K562 (cell line): ENCODE measurements around the gene PARD3. TPM values are rescaled to one million over a fixed set of nuclear protein-coding genes. Genes with fewer than 3 reads are reported as not detected.

Experiments
- ATAC-seq: fragments of 200-7000 bp; cut with Tn5 transposase; 3 replicates; pipeline ENCODE4 v1.9.1; 2020; ENCODE audit warnings: moderate library complexity
- BruUV-seq: library from RNA; stranded (reverse); fragments of 400-500 nt; replicated peaks from 2 replicates; lab custom pipeline; 2021; lab: Mats Ljungman, UMichigan
- CTCF ChIA-PET: fragments of 300-600 bp; formaldehyde crosslinking; extraction: SDS; loops from one replicate; lab custom pipeline; 2021; ENCODE audit warnings: low intra/inter-chr PET ratio; lab: Yijun Ruan, JAX
- POLR2A ChIA-PET: fragments of 300-600, 350-650 bp; sonication (Branson Sonifier 250); formaldehyde crosslinking; extraction: SDS; loops from one replicate; lab custom pipeline; 2021; ENCODE audit warnings: antibody characterized with exemption, inconsistent platforms; lab: Yijun Ruan, JAX
- DNase-seq, 4 experiments: peaks; one replicate each; pipeline versions ENCODE4 v3.0.0 to v3.0.0-alpha.2; 2011 to 2018; ENCODE audit warnings: low spot score in 3 of 4, mixed read lengths in 3 of 4; ENCODE audit errors: extremely low read depth in 1 of 4
- FAIRE-seq: peaks from 2 replicates; lab custom pipeline; 2011; peaks lifted over from hg19 to GRCh38; lab: Jason Lieb, UNC
- H2AFZ ChIP-seq: 2 replicates; pipeline ENCODE4 v1.6.0; 2011; ENCODE audit warnings: low read depth, low read length, control low read depth, inconsistent platforms
- H3K27ac ChIP-seq: fragments of 200-600 bp; 3 replicates; pipeline ENCODE4 v1.8.0; 2011; ENCODE audit warnings: low read depth, mild to moderate bottlenecking, control low read depth, inconsistent platforms, low read length, moderate library complexity, mixed read lengths; ENCODE audit errors: extremely low read depth
- H3K27me3 ChIP-seq, 2 experiments: fragments of 300-600 bp in 1 of 2; 2 replicates in 1 of 2; 3 replicates in 1 of 2; pipeline versions ENCODE4 v1.6.0 to v1.8.0; 2011; ENCODE audit warnings: inconsistent platforms in 2 of 2, low read length in 2 of 2, mild to moderate bottlenecking in 1 of 2, mixed read lengths in 1 of 2, moderate library complexity in 1 of 2; ENCODE audit not compliant: control insufficient read depth in 2 of 2, insufficient read depth in 2 of 2
- H3K36me3 ChIP-seq: fragments of 300-600 bp; 3 replicates; pipeline ENCODE4 v1.8.0; 2011; ENCODE audit warnings: mild to moderate bottlenecking, low read length, inconsistent platforms; ENCODE audit not compliant: control insufficient read depth, insufficient read depth
- H3K4me1 ChIP-seq, 2 experiments: fragments of 200-600 bp in 1 of 2; replicated peaks in 1 of 2; 2 replicates in 1 of 2; 3 replicates in 1 of 2; pipeline versions ENCODE4 v1.5.1 to v1.8.0; 2011; ENCODE audit warnings: inconsistent platforms in 2 of 2, low read length in 2 of 2, mild to moderate bottlenecking in 1 of 2, mixed read lengths in 1 of 2, moderate library complexity in 1 of 2; ENCODE audit not compliant: control insufficient read depth in 2 of 2, insufficient read depth in 2 of 2
- H3K4me2 ChIP-seq: 2 replicates; pipeline ENCODE4 v1.6.1; 2011; ENCODE audit warnings: low read length, control low read depth, inconsistent platforms, mixed read lengths; ENCODE audit not compliant: insufficient read depth
- H3K4me3 ChIP-seq: fragments of 200-600 bp; sonication (generic), shearing (Covaris generic); 2 replicates; pipeline ENCODE4 v1.5.1; 2016; ENCODE audit warnings: control low read depth, inconsistent platforms
- H3K79me2 ChIP-seq: fragments of 200-600 bp; 3 replicates; pipeline ENCODE4 v1.8.0; 2011; ENCODE audit warnings: low read length, inconsistent platforms; ENCODE audit not compliant: control insufficient read depth, insufficient read depth
- H3K9ac ChIP-seq, 2 experiments: 2 replicates each; pipeline versions ENCODE4 v1.6.0 to v1.6.1; 2011; ENCODE audit warnings: low read depth in 2 of 2, low read length in 2 of 2, control low read depth in 1 of 2, inconsistent platforms in 1 of 2, mild to moderate bottlenecking in 1 of 2, mixed read lengths in 1 of 2; ENCODE audit not compliant: insufficient read depth in 1 of 2
- H3K9me1 ChIP-seq: one replicate; pipeline ENCODE4 v1.6.0; 2011; ENCODE audit warnings: inconsistent platforms, mild to moderate bottlenecking, low read length, moderate library complexity; ENCODE audit not compliant: control insufficient read depth, insufficient read depth
- H3K9me3 ChIP-seq: replicated peaks from 2 replicates; pipeline ENCODE4 v1.5.1; 2011; ENCODE audit warnings: low read depth, low read length, inconsistent platforms; ENCODE audit not compliant: control insufficient read depth, insufficient read depth
- H4K20me1 ChIP-seq: replicated peaks from 2 replicates; pipeline ENCODE4 v1.6.1; 2011; ENCODE audit warnings: low read length, inconsistent platforms, mixed read lengths; ENCODE audit not compliant: control insufficient read depth, insufficient read depth
- ARNT ChIP-seq, 2 experiments: fragments of 450-650 bp; IDR thresholded peaks; 2 replicates each; pipeline ENCODE4 v1.6.1; 2016; ENCODE audit warnings: mild to moderate bottlenecking in 1 of 2
- CAMTA2 ChIP-seq: fragments of 250-450 bp; sonication (Bioruptor Pico); conservative IDR thresholded peaks from 2 replicates; pipeline ENCODE4 v1.5.1; 2022
- ETV1 ChIP-seq: fragments of 450-650 bp; conservative IDR thresholded peaks from 2 replicates; pipeline ENCODE4 v1.6.1; 2016; ENCODE audit warnings: missing genetic modification characterization, control low read depth, low read depth, missing compliant biosample characterization
- KLF16 ChIP-seq: IDR thresholded peaks from 2 replicates; pipeline ENCODE4 v1.6.1; 2016; ENCODE audit warnings: antibody characterized with exemption
- LARP7 ChIP-seq: fragments of 450-650 bp; IDR thresholded peaks from 2 replicates; pipeline ENCODE4 v1.6.1; 2016
- MTA1 ChIP-seq: fragments of 450-650 bp; IDR thresholded peaks from 2 replicates; pipeline ENCODE4 v1.6.1; 2017; ENCODE audit warnings: borderline replicate concordance
- PTTG1 ChIP-seq: fragments of 450-650 bp; IDR thresholded peaks from 2 replicates; pipeline ENCODE4 v1.6.1; 2016; ENCODE audit warnings: low read depth, mild to moderate bottlenecking, missing genetic modification characterization, missing compliant biosample characterization
- RCOR1 ChIP-seq, 2 experiments: IDR thresholded peaks; 2 replicates each; pipeline ENCODE4 v1.6.1; 2012; ENCODE audit warnings: low read depth in 2 of 2, low read length in 2 of 2, borderline replicate concordance in 1 of 2, improper control_type of control experiment in 1 of 2
- TAF15 ChIP-seq: fragments of 200-400 bp; formaldehyde crosslinking; IDR thresholded peaks from 2 replicates; pipeline ENCODE4 v1.6.1; 2017; ENCODE audit warnings: mild to moderate bottlenecking, low read depth, low read length, moderate library complexity
- ZKSCAN3 ChIP-seq: fragments of 250-450 bp; sonication (Bioruptor Pico); IDR thresholded peaks from 2 replicates; pipeline ENCODE4 v1.4.0; 2020
- ZNF586 ChIP-seq: fragments of 450-650 bp; formaldehyde crosslinking; conservative IDR thresholded peaks from 2 replicates; pipeline ENCODE4 v1.4.0; 2020; ENCODE audit warnings: mild to moderate bottlenecking, moderate library complexity
- WGBS: fragments of 100-300 bp; shearing (Covaris generic); methylation state at CpG from one replicate; pipeline ENCODE4 v1.1.6; 2016; ENCODE audit warnings: low coverage, mixed read lengths; ENCODE audit not compliant: insufficient coverage; ENCODE audit errors: missing lambda C conversion rate; 5-methylcytosine and 5-hydroxymethylcytosine counted together
- in situ Hi-C: fragments of 300-500 bp; cut with MboI; formaldehyde crosslinking; loops from 4 replicates; pipeline ENCODE4 v1.15.0; 2018; ENCODE audit warnings: inconsistent platforms, mixed read lengths
- intact Hi-C: fragments of 100-400 bp; cut with micrococcal nuclease; formaldehyde crosslinking; loops from 2 replicates; pipeline ENCODE4 v1.14.2; 2022
- polyA plus RNA-seq, 8 experiments: library from polyadenylated mRNA; depleted of rRNA in 4 of 8; stranded (reverse) in 5 of 8; unstranded in 3 of 8; fragments of >200 nt; fragmentation: Nextera tagmentation in 2 of 8; fragmentation: Illumina TruSeq in 1 of 8; extraction: Ambion mirVana in 2 of 8; extraction: Trizol in 1 of 8; gene quantifications; 2 replicates each; pipeline versions ENCODE4 v1.2.1 to v1.2.3, GENCODE V29; 2011 to 2014; ENCODE audit warnings: inconsistent platforms in 1 of 8, missing spikeins in 1 of 8
- total RNA-seq, 7 experiments: library from RNA; depleted of rRNA in 6 of 7; stranded (reverse); fragments of >200 nt in 6 of 7; fragmentation: Illumina TruSeq in 2 of 7; extraction: Trizol in 2 of 7; gene quantifications; 2 replicates each; pipeline versions ENCODE4 v1.2.1 to v1.2.3, GENCODE V29; 2011 to 2021; ENCODE audit warnings: low replicate concordance in 1 of 7
- TF ChIP-seq, protein P1 (sequence below), 2 experiments: fragments of 450-650 bp; IDR thresholded peaks; 2 replicates each; pipeline ENCODE4 v1.6.1; 2016
- TF ChIP-seq, protein P2 (sequence below): sonication (generic); formaldehyde crosslinking; IDR thresholded peaks from 2 replicates; pipeline ENCODE4 v1.8.0; 2022; ENCODE audit warnings: mild to moderate bottlenecking, missing genetic modification reagents

Gene PARD3
- total and polyA plus RNA-seq, 9 of the 15 experiments (the other 6 are each of a cell fraction or from before 2014, with no cell fraction given), result 2.7 to 11.7 (median 7.7) TPM

DNA sequence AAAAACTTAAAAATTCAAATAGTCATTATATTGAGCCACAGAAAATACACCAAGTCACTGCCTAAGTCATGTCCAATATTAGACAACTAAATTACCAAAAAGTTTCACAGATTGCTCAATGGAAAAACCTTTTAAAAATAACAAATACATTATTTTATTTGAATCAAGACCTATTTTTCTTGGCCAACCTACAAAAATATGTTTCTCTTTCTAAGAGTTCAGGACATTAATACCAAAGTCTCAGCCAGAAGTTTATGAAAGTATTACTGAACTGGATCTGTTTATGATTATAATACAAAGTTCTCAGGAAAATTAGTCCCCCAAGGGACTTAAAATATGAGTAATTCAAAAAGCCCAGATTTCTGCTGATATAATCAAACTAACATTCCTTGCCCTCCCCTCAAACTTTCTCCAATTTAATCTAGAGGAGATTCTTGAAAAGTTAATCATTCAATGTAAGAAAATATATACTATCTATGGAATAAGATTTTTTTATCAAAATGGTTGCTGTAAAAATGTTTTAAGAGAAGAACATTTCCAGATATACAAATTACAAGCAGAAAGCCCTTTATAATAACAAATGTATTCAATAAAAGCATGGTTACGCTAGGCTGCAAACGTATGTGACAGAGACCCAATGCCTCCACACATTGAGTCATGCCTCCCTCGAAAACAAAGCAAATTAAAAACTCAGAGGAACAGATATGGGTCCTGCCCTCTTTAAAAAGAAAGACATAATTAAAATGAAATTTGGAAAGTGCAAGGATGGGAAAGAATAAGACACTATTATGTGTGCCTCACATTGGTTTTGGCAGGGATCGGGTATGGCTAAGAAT lies 381.6 kb downstream of the PARD3 start:
- POLR2A ChIA-PET, result no interaction called here
- ATAC-seq, result no peak

More for the DNA sequence above, 381.6 kb downstream of the PARD3 start:
- no peak overlapping the region for H3K4me3 ChIP-seq
- WGBS, result 5% methylated on average over 4 of the region's 4 CpGs
- TF ChIP-seq, protein P1, sequence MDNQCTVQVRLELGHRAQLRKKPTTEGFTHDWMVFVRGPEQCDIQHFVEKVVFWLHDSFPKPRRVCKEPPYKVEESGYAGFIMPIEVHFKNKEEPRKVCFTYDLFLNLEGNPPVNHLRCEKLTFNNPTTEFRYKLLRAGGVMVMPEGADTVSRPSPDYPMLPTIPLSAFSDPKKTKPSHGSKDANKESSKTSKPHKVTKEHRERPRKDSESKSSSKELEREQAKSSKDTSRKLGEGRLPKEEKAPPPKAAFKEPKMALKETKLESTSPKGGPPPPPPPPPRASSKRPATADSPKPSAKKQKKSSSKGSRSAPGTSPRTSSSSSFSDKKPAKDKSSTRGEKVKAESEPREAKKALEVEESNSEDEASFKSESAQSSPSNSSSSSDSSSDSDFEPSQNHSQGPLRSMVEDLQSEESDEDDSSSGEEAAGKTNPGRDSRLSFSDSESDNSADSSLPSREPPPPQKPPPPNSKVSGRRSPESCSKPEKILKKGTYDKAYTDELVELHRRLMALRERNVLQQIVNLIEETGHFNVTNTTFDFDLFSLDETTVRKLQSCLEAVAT (IDR thresholded peaks at IDR 0.05), result no peak
- TF ChIP-seq RCOR1 (IDR thresholded peaks at IDR 0.05; ENCODE audit: borderline replicate concordance in 1 of 2, low read depth in 2 of 2, low read length in 2 of 2), result no peak
- TF ChIP-seq ETV1 (tag), result no peak
- TF ChIP-seq, protein P2, sequence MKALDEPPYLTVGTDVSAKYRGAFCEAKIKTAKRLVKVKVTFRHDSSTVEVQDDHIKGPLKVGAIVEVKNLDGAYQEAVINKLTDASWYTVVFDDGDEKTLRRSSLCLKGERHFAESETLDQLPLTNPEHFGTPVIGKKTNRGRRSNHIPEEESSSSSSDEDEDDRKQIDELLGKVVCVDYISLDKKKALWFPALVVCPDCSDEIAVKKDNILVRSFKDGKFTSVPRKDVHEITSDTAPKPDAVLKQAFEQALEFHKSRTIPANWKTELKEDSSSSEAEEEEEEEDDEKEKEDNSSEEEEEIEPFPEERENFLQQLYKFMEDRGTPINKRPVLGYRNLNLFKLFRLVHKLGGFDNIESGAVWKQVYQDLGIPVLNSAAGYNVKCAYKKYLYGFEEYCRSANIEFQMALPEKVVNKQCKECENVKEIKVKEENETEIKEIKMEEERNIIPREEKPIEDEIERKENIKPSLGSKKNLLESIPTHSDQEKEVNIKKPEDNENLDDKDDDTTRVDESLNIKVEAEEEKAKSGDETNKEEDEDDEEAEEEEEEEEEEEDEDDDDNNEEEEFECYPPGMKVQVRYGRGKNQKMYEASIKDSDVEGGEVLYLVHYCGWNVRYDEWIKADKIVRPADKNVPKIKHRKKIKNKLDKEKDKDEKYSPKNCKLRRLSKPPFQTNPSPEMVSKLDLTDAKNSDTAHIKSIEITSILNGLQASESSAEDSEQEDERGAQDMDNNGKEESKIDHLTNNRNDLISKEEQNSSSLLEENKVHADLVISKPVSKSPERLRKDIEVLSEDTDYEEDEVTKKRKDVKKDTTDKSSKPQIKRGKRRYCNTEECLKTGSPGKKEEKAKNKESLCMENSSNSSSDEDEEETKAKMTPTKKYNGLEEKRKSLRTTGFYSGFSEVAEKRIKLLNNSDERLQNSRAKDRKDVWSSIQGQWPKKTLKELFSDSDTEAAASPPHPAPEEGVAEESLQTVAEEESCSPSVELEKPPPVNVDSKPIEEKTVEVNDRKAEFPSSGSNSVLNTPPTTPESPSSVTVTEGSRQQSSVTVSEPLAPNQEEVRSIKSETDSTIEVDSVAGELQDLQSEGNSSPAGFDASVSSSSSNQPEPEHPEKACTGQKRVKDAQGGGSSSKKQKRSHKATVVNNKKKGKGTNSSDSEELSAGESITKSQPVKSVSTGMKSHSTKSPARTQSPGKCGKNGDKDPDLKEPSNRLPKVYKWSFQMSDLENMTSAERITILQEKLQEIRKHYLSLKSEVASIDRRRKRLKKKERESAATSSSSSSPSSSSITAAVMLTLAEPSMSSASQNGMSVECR, result no peak
- TF ChIP-seq ZNF586 (CRISPR knock-in tag), result no peak
- TF ChIP-seq KLF16, result no peak
- no peak for TF ChIP-seq MTA1
- TF ChIP-seq LARP7, result no peak
- no peak for TF ChIP-seq ZKSCAN3 (CRISPR knock-in tag)
- no peak for TF ChIP-seq CAMTA2 (CRISPR knock-in tag)
- TF ChIP-seq ARNT (IDR thresholded peaks at IDR 0.05), result no peak
- TF ChIP-seq PTTG1 (tag), result no peak
- no peak for TF ChIP-seq TAF15
- TF ChIP-seq, all 486 proteins: peak for 0
- H3K9ac ChIP-seq, result no peak overlapping the region
- H4K20me1 ChIP-seq, result no peaks in the 10 kb centered on the region
- no peak overlapping the region for H2AFZ ChIP-seq
- DNase-seq, result no peak
- in situ Hi-C loops (no loop called here), intact Hi-C loops (no loop called here)
- H3K79me2 ChIP-seq, result no peaks in the 10 kb centered on the region
- CTCF ChIA-PET, result interaction anchor here (0.6 kb wide), 1 partner anchor 164 kb away, joined by 3 read pairs; no protein-coding TSS in a partner anchor
- no peaks in the 10 kb centered on the region for H3K36me3 ChIP-seq
- no TSS peak for BruUV-seq
- no peak overlapping the region for H3K4me2 ChIP-seq
- H3K27me3 ChIP-seq, result no peaks in the 10 kb centered on the region; a peak in 1 of 5 replicates
- no peaks in the 10 kb centered on the region; a peak in 2 of 5 replicates for H3K4me1 ChIP-seq
- no peak for FAIRE-seq
- no peak overlapping the region for H3K27ac ChIP-seq
- no peaks in the 10 kb centered on the region for H3K9me3 ChIP-seq
- H3K9me1 ChIP-seq, result no peaks in the 10 kb centered on the region
